Effector memory CD8-positive, alpha-beta T cell (primary cell): ENCODE results near the gene LMF2.

Source experiments
- ATAC-seq: fragments of 150-1000 bp; cut with Tn5 transposase; replicated peaks from 2 replicates; pipeline ENCODE4 v1.10.0; 2021; ENCODE audit warnings: mild to moderate bottlenecking, moderate library complexity
- DNase-seq, 3 experiments: peaks; one replicate each; pipeline ENCODE4 v3.0.0; 2021
- H3K27ac Mint-ChIP-seq, 2 donors: one replicate each; pipeline ENCODE4 v1.8.0; 2022; ENCODE audit warnings: mild to moderate bottlenecking in 2 of 2, mixed read lengths in 2 of 2, moderate library complexity in 2 of 2
- H3K27me3 Mint-ChIP-seq, 2 donors: one replicate each; pipeline ENCODE4 v1.8.0; 2022; ENCODE audit warnings: mixed read lengths in 2 of 2
- H3K36me3 Mint-ChIP-seq: one replicate; pipeline ENCODE4 v1.8.0; 2022; ENCODE audit warnings: mild to moderate bottlenecking, moderate library complexity, mixed read lengths; ENCODE audit not compliant: insufficient read depth
- H3K4me1 Mint-ChIP-seq, 2 donors: one replicate each; pipeline ENCODE4 v1.8.0; 2022; ENCODE audit warnings: low read depth in 2 of 2, mixed read lengths in 2 of 2
- H3K4me3 Mint-ChIP-seq, 2 donors: one replicate each; pipeline ENCODE4 v1.8.0; 2022; ENCODE audit warnings: mild to moderate bottlenecking in 2 of 2, mixed read lengths in 2 of 2, moderate library complexity in 2 of 2
- H3K9me3 Mint-ChIP-seq, 2 donors: one replicate each; pipeline ENCODE4 v1.8.0; 2022; ENCODE audit warnings: mixed read lengths in 2 of 2

The LMF2 gene

GRCh38 chr22:50459496-50460140 is 47.9 kb downstream of the LMF2 start:
- H3K4me1 Mint-ChIP-seq: peaks cover 5 to 6% of the 10 kb centered on the region in 2 donors
- H3K27me3 Mint-ChIP-seq: no peaks in the 10 kb centered on the region
- DNase-seq (no peak), ATAC-seq (peak; percentile 51)
- no peaks in the 10 kb centered on the region for H3K9me3 Mint-ChIP-seq
- peak overlapping the region in 1 of 2 donors; percentile 29 for H3K27ac Mint-ChIP-seq
- peaks cover 80% of the 10 kb centered on the region for H3K36me3 Mint-ChIP-seq
- no peak overlapping the region for H3K4me3 Mint-ChIP-seq

GRCh38 chr22:50459016-50459415 is 48.5 kb downstream of the LMF2 start:
- Mint-ChIP-seq H3K4me1 (peaks cover 6% of the 10 kb centered on the region in 2 donors), H3K27ac (peak overlapping the region in 1 of 2 donors; percentile 49), H3K9me3 (no peaks in the 10 kb centered on the region), H3K27me3 (no peaks in the 10 kb centered on the region), H3K36me3 (peaks cover 81% of the 10 kb centered on the region), H3K4me3 (no peak overlapping the region)
- no peak for ATAC-seq
- no peak for DNase-seq

- Mint-ChIP-seq H3K36me3 (peaks cover 89% of the 10 kb centered on the region), H3K27me3 (no peaks in the 10 kb centered on the region), H3K27ac (peak overlapping the region in 1 of 2 donors; percentile 76), H3K4me3 (no peak overlapping the region), H3K4me1 (peaks cover 8 to 13% of the 10 kb centered on the region in 2 donors), H3K9me3 (no peaks in the 10 kb centered on the region)
- peak; percentile 36 for ATAC-seq
- no peak for DNase-seq
Measured at GRCh38 chr22:50456466-50457234, 50.9 kb downstream of the LMF2 start.

- peak overlapping the region in 1 of 2 donors; percentile 77 for H3K27ac Mint-ChIP-seq
- peaks cover 89% of the 10 kb centered on the region for H3K36me3 Mint-ChIP-seq
- no peaks in the 10 kb centered on the region for H3K27me3 Mint-ChIP-seq
- peaks cover 10 to 13% of the 10 kb centered on the region in 2 donors for H3K4me1 Mint-ChIP-seq
- H3K9me3 Mint-ChIP-seq: no peaks in the 10 kb centered on the region
- ATAC-seq: no peak
- no peak overlapping the region for H3K4me3 Mint-ChIP-seq
- no peak for DNase-seq
Measured at GRCh38 chr22:50456026-50456425, 51.5 kb downstream of the LMF2 start.

- H3K4me3 Mint-ChIP-seq: peak overlapping the region in 1 of 2 donors; percentile 54
- DNase-seq: no peak
- no peak for ATAC-seq
- H3K9me3 Mint-ChIP-seq: no peaks in the 10 kb centered on the region
- H3K27ac Mint-ChIP-seq: peak overlapping the region in 1 of 2 donors; percentile 87
- H3K27me3 Mint-ChIP-seq: no peaks in the 10 kb centered on the region
- peaks cover 93% of the 10 kb centered on the region for H3K36me3 Mint-ChIP-seq
- peaks cover 12 to 13% of the 10 kb centered on the region in 2 donors for H3K4me1 Mint-ChIP-seq
Measured at GRCh38 chr22:50455201-50455600, 52.3 kb downstream of the LMF2 start.

GRCh38 chr22:50454556-50455075 is 52.9 kb downstream of the LMF2 start:
- H3K9me3 Mint-ChIP-seq: no peaks in the 10 kb centered on the region
- H3K4me3 Mint-ChIP-seq: peak overlapping the region in 1 of 2 donors; percentile 54
- no peak for ATAC-seq

More at GRCh38 chr22:50454556-50455075, 52.9 kb downstream of the LMF2 start:
- Mint-ChIP-seq H3K36me3 (peaks cover 94% of the 10 kb centered on the region), H3K27me3 (no peaks in the 10 kb centered on the region), H3K4me1 (peaks cover 15 to 16% of the 10 kb centered on the region in 2 donors), H3K27ac (peak overlapping the region; percentile 35 to 87)
- DNase-seq: no peak
